Erythroblast (primary cell): Measurements from ENCODE around the gene TPO.

Source experiments
- GATA1 ChIP-seq: IDR thresholded peaks from 2 replicates; pipeline ENCODE4 v1.6.1; 2011; ENCODE audit warnings: low read depth, mild to moderate bottlenecking, control low read depth, low read length, moderate library complexity
- POLR2A ChIP-seq: IDR thresholded peaks from 2 replicates; pipeline ENCODE4 v1.6.1; 2011; ENCODE audit warnings: mild to moderate bottlenecking, low read length

- no peak for TF ChIP-seq POLR2A
- TF ChIP-seq GATA1, result no peak
Measured at GRCh38 chr2:1394709-1395408, 18.4 kb upstream of the TPO start.
